GM12892 (cell line): ENCODE results near the gene ZNF564.

Experiments used
- DNase-seq: peaks from one replicate; pipeline ENCODE4 v3.0.0; 2011; ENCODE audit not compliant: insufficient read length
- FAIRE-seq: peaks from 2 replicates; lab custom pipeline; 2011; peaks lifted over from hg19 to GRCh38; lab: Jason Lieb, UNC
- POLR2A ChIP-seq: IDR thresholded peaks from 2 replicates; pipeline ENCODE4 v1.6.1; 2011; ENCODE audit warnings: low read depth, low read length, control low read depth
- POLR2AphosphoS5 ChIP-seq: IDR thresholded peaks from 2 replicates; pipeline ENCODE4 v1.6.1; 2011; ENCODE audit warnings: low read depth, low read length, control low read depth
- TAF1 ChIP-seq: IDR thresholded peaks from 2 replicates; pipeline ENCODE4 v1.6.1; 2011; ENCODE audit warnings: low read depth, mild to moderate bottlenecking, control low read depth, low read length, borderline replicate concordance

ZNF564 gene

GRCh38 chr19:12555456-12555930 lies 4.2 kb upstream of the ZNF564 start:
- DNase-seq: no peak
- FAIRE-seq: no peak
- TF ChIP-seq TAF1 (no peak), POLR2A (no peak), POLR2AphosphoS5 (no peak)

GRCh38 chr19:12546903-12547302 lies 4.4 kb downstream of the ZNF564 start:
- DNase-seq (no peak), FAIRE-seq (no peak)
- TF ChIP-seq TAF1: no peak
- TF ChIP-seq POLR2AphosphoS5: no peak
- no peak for TF ChIP-seq POLR2A

GRCh38 chr19:12546068-12546467 lies 5.2 kb downstream of the ZNF564 start:
- TF ChIP-seq TAF1: no peak
- no peak for TF ChIP-seq POLR2AphosphoS5
- no peak for TF ChIP-seq POLR2A
- DNase-seq: no peak
- FAIRE-seq: no peak

GRCh38 chr19:12545267-12545666 lies 6.0 kb downstream of the ZNF564 start:
- FAIRE-seq (no peak), DNase-seq (no peak)
- TF ChIP-seq POLR2AphosphoS5: no peak
- no peak for TF ChIP-seq POLR2A
- TF ChIP-seq TAF1: no peak

DNA sequence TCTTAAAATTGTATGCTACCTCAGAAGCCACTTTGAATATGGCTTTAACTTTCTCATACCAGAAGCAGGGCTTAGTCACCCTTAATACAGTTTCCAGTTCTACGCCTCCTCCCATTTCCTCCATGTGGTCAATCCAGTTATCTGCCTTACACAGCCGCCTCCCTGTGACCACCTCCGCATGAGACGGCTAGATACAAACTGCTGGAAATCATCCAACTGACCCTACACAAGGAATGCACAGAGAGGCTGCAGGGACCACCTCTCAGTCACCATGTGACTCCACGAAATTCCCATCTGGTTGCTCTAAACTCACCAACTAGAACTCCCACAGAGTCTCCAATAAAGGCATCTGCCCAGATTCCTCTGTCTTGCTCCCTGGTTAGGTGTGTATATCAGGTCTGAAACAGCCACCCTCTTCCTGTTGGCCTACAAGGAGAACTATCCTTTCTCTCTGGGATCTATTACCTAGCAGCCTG lies 6.8 kb downstream of the ZNF564 start:
- FAIRE-seq: no peak
- TF ChIP-seq POLR2AphosphoS5 (no peak), POLR2A (no peak), TAF1 (no peak)
- DNase-seq: no peak

DNA sequence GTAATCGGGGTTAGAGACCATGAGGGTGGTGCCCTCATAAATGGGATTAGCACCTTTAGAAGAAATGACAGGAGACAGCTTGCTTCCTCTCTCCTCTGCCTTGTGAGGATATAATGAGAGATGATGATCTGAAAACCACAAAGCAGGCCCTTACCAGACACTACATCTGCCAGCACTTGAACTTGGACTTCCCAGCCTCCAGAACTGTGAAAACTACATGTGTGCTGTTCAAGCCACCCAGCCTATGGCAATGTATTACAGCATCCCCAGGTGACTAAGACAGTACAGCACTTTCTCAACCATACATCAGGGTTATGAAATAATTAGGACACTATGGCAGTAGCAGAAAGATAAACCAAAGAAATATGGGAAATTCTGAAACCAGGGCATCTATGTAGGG lies 7.4 kb downstream of the ZNF564 start:
- FAIRE-seq (no peak), DNase-seq (no peak)
- TF ChIP-seq POLR2A (no peak), POLR2AphosphoS5 (no peak), TAF1 (no peak)

GRCh38 chr19:12527034-12527836 lies 24.0 kb downstream of the ZNF564 start:
- FAIRE-seq (no peak), DNase-seq (no peak)
- TF ChIP-seq TAF1 (no peak), POLR2A (no peak), POLR2AphosphoS5 (no peak)

DNA sequence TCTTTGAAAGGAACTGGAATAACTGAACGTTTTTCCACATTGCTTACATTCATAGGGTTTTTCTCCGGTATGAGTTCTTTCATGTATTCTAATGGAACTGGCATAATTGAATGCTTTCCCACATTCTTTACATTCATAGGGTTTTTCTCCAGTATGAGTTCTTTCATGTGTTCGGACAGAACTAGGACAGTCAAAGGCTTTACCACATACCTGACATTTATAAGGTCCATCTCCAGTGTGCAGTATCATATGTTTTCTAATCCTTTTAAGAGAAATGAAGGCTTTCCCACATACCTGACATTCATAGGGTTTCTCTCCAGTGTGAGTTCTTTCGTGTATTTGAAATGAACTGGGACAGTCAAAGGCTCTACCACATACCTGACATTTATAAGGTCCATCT lies 24.7 kb downstream of the ZNF564 start:
- TF ChIP-seq TAF1 (no peak), POLR2AphosphoS5 (no peak), POLR2A (no peak)
- no peak for DNase-seq
- no peak for FAIRE-seq

GRCh38 chr19:12521996-12522395 lies 29.3 kb downstream of the ZNF564 start:
- FAIRE-seq (no peak), DNase-seq (no peak)
- no peak for TF ChIP-seq TAF1
- no peak for TF ChIP-seq POLR2A
- no peak for TF ChIP-seq POLR2AphosphoS5

DNA sequence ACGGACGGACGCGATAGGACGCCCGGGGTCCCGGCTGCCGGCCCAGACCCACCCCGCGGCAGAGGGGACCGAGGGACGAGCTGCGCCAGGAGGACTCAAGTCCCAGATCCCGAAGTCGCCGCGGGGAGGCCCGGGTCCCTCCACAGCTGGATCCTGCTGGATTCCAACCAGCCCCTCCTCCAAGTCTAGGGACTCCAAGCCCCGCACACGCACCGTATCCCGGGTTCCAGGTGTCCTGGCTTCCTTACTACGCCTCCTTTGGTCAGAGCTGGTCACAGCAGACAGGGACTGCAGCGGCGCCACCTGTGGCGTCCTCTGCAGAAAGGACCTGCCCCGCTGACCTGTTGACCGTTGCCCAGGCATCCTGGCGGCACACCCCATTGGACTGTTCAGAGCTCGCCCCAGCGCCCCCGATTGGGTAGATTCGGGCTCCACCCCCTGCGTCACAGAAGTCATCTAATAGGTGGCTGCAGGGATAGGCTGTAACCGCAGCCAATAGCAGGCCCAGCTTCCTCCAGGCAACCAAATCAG lies 37.7 kb downstream of the ZNF564 start:
- DNase-seq (no peak), FAIRE-seq (no peak)
- TF ChIP-seq POLR2A (no peak), POLR2AphosphoS5 (no peak), TAF1 (no peak)

GRCh38 chr19:12497032-12497431 lies 54.2 kb downstream of the ZNF564 start:
- TF ChIP-seq POLR2A: no peak
- no peak for TF ChIP-seq TAF1
- TF ChIP-seq POLR2AphosphoS5: no peak
- DNase-seq (no peak), FAIRE-seq (no peak)
